GM11168 (cell line): ENCODE data around the gene TEX22.

ENCODE experiments used
- in situ Hi-C: fragments of 300-500 bp; cut with MboI; formaldehyde crosslinking; loops from one replicate; pipeline ENCODE4 v1.12.0; 2022; ENCODE audit warnings: low sequenced_read_pairs; ENCODE audit not compliant: unreplicated experiment

Gene TEX22

DNA sequence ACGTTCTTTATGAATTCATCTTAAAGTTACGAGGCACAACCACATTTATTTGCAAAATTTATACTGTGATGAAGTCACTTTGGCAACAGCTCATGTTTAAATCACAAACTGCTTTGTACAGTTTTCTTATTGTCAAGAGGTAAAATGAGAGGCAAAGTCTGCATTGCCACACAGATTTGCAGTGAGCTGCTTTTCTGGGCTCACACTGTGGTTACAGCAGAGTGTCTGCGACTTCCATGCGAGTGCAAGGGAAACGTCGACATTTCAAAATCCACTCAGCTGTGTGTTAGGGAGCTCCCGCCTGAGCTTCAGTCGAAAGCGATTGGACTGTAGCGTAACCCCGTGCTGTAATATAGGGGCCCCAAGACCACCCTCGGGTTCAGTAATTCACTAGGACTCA lies 34.3 kb downstream of the TEX22 start:
- in situ Hi-C loops: no loop called here

DNA sequence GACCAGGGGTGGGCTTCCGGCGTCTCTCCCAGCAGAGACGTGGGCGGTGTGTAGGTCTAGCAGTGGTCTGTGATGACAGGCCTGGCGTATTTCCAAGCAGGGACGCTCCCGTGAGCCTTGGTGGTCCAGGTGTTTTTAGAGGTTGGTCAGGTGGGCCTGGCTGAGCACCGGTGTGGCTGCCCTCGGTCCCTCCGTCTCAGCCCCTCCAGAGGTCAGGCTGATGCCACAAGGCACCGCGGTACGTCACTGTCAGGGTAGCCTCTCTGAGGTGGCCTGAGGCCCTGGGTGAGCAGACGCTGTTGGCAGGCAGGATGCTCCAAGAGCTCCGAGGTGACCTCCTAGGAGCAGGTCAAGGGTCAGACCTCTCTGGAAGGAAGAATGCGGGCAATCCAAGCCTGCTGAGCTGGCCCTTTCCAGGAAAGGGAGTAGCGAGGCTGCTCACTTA lies 34.8 kb downstream of the TEX22 start:
- in situ Hi-C loops: no loop called here

DNA sequence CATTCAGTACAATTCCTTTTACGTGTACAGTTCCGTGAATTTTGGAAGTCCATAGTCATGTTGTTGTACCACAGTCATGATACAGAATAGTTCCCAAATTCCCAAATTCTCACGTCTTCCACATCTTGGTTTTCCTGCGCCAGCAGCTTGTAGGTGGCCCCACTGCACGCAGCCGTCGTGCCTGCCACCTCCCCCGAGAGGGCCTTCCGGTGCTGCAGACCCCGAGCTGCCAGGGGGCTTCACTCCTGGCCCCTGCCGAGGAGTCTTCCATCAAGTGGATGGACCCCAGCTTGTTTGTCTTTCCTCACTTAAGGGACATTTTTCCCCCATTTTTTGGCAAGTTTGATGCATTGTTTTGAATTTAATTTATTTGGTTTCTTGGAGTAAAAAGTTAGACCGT lies 38.1 kb downstream of the TEX22 start:
- in situ Hi-C loops: no loop called here

DNA sequence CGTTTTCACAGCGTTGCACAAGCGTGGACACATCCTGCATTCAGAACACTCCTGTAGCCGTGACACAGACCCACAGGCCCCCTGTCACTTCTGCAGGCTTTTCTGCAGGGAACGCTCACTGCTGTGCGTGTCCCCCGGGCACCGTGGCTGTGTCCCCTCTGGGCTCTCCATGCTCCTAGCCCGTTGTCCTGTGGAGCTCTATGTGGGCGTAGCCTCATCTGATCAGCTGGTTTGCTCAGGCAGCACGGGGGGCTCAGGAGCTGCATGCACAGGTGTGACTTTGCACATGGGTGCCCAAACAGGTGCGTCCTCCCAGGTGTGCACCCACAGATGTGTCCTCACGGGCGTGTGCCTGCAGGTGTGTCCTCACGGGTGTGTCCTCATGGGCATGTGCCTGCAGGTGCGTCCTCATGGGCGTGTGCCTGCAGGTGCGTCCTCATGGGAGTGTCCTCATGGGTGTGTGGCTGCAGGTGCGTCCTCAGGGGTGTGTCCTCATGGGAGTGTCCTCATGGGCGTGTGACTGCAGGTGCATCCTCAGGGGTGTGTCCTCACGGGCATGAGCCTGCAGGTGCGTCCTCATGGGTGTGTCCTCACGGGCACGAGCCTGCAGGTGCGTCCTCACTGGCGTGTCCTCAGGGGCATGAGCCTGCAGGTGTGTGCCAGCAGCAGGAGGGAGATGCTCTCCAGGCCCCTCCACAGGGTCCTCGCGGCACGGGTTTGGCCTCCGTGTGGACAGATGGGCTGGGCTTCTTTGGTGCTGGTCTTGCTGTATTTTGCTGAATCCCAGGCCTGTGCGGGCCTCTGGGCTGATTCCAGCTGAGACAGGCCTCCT lies 38.8 kb downstream of the TEX22 start:
- in situ Hi-C loops: no loop called here

DNA sequence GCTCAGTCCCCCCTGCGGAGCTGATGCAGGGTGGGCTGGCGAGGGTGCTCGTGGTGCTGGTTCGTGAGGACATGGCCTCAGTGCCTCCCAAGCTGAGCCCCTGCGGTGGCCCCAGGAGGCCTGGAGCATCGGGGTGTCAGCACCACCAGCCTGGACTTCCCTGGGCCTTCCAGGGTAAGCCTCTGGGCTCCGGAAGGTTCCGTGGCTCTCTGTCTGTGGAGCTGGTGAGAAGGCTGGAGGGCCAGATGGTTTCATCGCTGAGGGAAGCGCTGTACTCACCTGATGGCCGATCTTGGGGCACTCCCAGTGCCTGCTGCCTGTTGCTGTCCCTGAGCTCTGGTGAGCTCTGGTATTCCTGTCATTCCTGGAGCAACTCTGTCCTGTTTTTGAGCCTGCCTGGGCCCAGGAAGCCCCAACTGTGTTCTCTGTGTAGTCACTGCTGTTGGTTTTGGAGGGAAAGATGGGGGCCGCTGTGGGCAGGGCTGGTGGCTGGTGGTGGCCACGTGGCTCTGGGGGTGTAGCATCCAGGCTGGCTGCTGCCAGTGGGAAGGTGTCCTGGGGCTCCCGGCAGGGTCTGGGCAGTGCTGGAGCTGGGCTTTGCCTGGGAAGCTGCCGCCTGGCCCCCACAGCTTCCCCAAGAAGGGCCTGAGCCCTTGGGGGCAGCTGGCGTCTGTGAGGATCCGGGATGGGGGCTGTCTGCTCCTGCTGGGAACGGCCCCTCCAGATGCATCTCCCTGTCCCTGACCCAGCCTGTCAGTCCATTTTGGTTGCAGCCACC lies 39.6 kb downstream of the TEX22 start:
- in situ Hi-C loops: no loop called here

DNA sequence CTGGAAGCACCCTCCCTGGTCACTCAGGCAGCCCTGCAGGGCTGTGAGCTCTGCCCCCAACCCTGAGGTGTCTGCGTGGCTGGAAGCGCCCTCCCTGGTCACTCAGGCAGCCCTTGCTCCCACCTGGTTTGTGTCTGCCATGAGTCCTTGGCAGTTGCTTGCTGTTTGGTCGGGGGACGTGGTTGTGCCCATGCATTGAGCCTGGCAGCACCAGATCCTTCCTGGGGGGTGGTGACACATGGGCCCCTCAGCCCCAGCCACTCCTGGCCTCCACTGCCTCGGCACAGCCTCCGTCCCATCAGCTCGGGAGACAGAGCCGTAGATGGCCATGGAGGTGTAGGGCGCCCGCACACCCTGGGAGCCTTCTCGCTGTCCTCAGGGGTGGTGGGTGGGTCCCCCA lies 40.8 kb downstream of the TEX22 start:
- in situ Hi-C loops: no loop called here

DNA sequence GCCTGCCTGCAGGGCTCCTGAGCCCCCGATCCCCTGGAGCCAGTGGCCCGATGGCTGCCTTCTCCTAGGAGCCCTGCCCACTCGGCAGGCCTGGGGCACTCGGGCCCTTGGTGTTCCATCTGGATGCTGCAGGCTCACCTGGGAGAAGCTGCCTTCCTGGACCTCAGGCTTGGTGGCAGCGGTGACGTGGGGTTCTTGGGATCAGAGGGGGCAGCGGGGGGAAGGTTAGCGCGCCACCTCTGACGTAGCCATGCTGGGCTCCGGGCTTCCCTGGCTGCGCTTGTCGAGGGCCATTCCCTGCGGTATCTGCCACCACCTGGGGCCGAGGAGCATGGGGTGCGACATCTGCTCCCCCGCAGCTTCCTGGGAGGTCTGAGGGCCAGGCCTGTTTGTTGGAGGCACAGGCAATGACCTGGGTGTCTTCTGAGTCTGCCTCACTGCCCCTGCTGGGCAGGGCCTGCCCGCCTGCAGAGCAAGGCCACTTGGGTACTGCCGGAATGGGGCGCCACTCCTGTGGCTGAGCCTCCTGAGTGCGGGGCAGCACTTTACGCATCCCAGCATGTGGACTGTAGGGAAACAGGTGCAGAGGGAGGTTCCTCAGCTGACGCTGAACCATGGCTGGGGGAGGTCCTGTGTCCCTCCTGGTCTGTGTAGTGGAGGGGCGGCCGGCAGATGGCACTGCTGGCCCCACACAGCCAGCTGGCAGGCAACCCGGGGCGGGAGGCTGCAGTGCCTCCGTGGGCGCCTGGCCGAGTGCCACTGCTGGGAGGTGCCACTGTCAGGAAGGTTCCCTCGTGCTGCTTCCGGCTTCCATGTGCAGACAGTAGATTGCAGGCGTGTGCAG lies 41.6 kb downstream of the TEX22 start:
- in situ Hi-C loops: no loop called here

DNA sequence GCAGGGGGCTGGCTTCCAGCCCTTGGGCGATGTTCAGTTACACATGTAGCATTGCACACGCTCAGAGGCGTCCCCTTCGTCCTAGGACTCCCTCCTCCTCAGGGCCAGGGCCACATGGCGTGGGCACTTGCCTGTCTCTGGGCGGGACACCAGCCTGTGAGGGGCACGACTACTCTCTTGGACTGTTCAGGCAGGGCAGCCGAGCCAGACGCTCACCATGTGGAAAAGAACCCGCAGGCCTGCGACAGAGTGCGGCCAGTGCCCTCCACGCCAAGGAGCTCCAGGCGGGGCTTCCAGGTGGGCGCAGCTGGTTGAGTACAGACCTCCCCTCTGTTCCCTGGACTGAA lies 42.2 kb downstream of the TEX22 start:
- in situ Hi-C loops: no loop called here

DNA sequence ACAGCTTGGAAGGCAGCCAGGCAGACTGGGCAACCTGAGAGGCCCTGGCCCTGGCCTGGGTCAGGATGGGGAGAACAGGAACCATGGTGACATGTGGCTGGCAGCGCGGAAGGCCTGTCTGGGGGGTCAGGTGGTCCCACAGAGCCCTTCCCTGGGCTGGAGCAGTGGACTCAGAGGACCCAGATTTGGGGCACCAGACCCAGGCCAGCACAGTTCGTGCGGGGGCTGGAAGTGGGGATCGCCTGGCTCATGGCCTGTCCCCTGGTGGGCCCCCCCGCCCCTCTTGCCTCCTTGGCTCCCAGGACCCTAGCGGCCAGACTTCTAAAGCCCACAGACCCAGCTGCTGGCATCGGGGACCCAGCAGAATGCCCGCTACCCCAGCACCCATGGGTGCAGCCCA lies 42.7 kb downstream of the TEX22 start:
- in situ Hi-C loops: no loop called here

DNA sequence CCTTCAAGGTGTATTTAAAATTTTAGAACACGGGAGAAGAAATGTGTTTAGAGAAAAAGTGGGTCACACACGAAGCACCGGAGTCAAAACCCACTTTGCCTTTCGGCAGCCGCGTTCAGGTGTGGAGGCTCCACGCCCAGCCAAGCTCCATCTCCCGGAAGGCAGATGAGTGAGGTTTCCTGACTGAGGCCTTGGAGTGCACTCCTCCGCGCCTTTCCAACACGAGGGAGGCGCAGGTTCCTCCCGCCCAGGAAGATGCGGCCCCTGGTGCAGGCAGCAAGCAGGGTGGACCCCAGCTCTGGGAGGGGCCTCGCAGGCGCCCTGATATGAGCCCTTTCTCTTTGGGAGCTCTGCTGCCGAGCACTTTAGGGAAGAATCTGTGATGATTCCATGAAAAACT lies 43.8 kb downstream of the TEX22 start:
- in situ Hi-C loops: no loop called here

DNA sequence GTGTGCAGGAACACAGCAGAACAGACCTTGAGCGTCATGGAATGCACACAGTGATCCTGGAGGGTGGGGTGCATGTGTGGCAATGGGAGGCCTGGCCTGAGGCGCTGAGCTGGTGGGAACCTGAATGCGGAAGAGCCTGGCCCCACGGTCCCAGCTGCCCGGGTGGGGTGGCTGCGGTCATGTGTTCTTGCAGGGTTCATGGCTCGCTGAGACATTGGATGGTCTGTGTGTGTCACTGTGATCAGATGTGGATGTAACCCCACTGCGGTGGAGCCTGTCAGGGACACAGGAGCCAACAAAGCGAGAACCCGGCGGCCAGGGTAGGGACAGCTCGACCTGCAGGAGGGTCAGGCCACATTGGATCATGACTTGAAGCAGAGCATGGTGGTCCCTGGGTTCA lies 44.5 kb downstream of the TEX22 start:
- in situ Hi-C loops: no loop called here

DNA sequence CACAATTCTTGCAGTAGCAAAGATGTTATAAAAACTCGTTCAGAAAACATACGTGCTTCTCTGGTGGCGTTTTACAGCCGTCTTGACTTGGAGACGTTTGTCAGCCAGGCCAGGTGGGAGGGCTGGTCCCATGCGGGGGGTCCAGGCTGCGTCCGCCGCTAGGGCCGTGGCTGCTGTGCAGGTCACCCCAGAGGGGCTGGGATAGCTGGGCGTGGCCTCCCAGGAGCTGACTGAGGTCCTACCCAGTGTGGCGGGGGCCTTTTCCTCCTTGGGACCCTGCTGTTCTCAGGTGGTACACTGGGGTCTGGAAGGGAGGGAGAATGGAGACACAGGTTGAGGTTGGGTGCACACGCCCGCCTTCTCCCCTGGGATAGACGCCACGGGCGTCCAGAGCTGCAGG lies 46.5 kb downstream of the TEX22 start:
- in situ Hi-C loops: no loop called here

DNA sequence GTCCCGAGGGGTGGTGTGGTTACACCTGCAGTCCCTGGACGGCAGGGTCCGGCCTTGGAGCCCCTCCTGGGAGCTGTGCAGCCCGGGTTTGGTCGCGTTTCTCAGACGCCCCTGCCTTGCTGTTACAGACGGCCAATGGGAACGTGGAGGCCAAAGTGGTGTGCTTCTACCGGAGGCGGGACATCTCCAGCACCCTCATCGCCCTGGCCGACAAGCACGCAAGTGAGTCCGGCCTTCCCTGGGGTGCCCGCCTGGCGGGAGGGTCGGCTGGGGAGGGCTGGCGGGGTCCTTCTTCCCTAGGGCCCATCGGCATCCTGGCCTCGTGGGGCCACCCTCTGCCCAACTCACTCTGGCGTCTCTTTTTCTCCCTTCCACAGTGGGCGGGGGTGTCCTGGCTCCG lies 47.0 kb downstream of the TEX22 start:
- in situ Hi-C loops: no loop called here

DNA sequence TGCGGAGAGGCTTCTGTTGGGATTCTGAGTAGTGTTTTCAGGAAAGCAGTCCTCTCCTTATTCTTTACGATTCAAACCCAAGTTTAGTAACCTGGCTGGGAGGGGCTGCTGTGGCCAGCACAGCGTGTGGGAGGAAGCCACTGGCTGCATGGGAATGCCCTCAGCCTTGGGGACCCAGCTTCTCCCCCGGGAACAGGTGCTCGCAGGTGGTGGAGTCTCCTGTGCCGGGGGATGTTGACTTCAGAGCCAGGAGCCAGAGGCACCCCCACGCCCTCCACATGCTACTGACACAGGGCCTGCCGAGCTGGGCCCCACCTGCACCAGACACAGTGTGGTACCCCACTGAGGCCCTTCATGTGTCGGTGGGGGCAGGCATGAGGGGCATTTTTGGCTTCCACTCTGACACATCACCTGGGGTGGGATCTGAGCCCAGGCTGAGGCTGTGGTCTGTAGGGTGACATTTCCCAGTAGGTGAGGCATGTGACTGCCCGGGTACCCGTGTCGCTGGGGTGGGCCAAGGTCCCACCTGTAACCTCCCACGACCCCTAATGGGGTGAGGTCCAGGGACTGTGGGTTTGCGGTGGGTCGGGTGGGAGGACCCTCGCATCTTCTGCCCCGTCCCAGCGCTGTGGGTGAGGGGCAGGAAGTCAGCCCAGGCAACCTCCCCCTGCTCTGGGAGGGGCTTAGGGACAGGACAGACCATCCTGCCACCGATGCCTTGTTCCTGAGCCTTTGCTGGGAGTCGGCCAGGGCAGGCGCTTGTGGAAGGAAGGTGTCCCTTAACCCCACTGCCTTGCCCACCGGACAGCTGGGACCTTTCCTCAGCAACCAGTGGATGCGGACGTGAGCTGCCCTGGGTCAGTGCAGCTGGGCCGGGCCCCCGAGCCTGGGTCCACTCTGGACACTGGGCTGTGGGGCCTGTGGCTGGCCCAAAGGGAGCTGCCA lies 47.8 kb downstream of the TEX22 start:
- in situ Hi-C loops: no loop called here

DNA sequence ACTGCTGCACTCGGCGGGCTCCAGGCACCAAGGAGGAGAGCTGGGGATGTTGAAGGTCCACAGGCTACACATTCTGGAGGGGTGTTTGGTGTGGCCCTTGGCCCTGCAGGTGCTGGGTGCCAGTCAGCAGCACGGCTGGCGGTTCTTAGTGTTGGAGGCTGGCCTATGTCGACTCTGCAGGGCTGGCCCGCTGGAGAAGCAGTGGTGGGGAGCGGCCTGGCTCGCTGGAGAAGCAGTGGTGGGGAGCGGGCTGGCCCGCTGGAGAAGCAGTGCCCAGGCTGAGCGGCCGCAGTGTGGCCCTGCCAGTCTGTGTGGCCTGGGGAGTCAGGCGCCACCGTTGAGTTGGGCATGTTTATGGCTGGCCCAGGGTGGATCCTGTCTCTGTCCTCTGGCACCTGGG lies 48.6 kb downstream of the TEX22 start:
- in situ Hi-C loops: no loop called here

DNA sequence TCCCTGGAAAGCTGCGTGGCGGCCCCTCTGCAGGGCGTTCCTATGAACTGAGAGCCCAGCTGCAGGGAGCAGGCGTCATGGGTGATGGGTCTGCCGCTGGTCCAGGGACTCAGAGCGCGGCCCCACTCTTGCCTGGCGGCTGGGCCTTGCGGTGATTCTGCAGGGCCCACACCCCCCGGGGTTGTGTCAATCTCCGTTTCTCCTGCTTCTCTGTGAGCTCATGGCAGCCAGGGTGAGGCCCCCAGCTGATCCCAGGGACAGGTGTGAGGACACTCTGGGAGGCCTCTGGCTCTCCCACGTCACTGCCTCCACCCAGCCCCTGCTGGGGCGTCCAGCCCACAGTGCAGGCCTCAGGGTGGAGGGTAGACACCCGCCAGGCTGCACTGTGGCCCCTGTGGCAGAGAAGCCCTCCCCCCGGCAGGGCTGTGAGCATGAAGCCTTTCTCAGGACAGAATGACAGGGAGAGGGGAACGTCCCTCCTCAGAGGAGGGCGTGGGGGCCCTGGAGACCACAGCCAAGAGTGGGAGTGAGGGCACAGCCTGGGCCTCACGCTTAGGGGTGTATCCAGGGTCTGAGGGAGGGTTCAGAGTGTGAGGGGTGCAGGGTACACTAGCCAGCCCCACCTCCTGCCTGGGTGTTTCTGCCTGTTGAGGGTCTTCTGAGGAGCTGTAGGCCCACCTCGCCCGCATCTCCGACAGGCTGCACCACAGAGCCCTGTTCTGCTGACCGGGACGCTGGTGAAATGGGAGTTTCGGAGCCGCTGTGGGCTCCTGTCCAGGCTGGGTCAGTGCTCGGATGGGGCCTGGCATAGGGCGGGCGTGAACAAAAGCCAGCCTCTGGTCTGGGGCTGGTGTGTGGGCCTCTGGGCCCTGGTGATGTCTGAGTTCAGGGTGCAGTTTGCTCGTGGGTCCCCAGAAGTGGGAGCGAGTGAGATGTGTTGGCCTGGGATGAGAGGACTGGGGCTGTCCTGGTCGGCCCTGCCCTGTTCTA lies 49.6 kb downstream of the TEX22 start:
- in situ Hi-C loops: no loop called here

DNA sequence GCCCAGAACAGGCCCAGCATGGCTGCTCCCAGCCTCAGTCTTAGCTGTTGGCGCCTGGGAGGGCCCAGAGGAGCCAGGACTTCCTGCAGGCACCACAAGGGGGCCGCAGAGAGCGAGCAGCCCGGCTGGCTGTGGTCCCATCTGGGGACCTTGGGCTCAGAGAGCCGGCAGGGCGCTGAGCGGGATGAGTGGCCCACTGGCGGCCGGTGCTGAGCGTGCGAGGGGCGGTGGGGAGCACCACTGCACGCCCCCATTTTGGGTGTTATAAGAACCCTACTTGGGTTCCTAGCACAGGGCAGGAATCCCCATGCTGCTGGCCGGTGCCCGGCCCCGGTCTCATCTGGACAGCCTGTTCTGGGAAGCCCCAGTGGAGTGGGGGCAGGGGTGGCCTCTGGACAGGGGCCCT lies 50.4 kb downstream of the TEX22 start:
- in situ Hi-C loops: no loop called here

DNA sequence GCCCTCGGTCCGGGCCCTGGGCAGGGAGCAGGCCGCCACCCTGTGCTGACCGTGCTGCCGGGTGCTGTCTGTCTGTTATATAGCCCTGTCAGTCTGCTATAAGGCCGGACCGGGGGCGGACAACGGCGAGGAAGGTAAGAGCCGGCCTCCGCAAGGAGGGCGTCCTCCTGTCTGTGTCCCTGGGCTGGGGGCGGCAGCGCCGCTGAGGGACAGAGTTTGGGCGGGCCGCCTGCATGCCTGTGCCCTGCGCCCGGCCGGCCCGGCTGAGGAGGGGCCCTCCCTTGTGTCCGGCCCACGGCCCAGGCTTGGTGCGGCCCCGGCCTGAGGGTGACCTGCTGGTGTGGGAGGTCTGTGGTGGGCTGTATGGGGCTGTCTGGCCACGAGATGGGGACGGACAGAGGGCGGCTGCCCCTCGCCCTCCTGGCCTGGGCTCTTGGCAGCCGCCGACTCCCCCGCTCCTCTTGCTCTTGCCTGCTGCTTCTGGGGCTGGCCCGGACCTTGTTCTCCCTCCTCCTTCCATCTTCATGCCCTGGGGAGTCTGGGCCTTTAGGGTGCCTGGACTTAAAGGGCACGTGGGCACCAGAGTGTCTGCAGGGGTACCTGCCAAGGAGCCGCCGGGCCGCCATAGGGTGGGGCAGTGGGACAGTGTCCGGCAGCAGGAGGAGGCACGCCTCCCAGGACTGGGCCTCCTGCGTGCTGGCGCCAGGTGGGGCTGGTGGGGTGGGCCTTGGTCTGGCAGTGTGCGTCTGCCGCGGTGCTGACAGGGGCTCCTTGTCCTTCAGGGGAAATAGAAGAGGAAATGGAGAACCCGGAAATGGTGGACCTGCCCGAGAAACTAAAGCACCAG lies 51.2 kb downstream of the TEX22 start:
- in situ Hi-C loops: no loop called here
